GM21367 (cell line): Measurements from ENCODE around the gene MYL10.

Experiments
- ATAC-seq: cut with Tn5 transposase; IDR thresholded peaks from one replicate; pipeline ENCODE4 v1.9.1; 2021; ENCODE audit not compliant: unreplicated experiment

Gene MYL10

DNA sequence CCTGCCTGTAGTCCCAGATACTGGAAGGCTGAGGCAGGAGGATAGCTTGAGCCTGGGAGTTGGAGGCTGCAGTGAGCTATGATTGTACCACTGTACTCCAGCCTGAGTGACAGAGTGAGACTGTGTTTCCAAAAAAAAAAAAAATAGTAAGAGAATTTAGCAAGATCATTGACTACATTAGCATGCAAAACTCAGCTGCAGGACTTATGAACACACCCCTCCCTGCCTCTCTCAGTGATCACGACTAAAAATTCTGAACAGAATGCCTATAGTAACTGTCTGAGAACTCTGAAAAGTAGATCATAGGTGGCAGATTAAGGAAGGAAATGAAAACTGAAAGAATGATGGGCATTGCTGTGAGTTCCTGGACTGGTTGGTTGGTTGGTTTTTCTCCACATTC, 50.5 kb downstream of the MYL10 start:
- no peak for ATAC-seq

DNA sequence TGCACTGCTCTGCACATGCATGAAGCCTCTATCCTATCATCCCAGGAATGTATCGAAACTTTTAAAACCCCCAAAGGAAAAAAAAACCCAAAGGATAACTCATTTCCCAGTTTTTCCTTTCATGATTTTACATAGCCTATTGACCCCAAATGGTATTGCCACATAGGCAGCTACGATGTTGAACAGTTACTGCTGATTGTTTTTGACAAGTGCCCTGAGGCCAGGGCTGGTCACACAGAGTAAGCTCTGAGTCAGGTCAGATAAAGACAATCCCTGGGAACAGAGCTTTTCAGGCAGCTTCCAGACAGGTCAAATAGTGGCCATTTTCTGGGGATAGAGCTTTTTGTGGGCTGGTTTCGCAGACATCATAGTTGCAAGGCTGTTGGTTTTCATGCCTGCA, 52.1 kb downstream of the MYL10 start:
- no peak for ATAC-seq

DNA sequence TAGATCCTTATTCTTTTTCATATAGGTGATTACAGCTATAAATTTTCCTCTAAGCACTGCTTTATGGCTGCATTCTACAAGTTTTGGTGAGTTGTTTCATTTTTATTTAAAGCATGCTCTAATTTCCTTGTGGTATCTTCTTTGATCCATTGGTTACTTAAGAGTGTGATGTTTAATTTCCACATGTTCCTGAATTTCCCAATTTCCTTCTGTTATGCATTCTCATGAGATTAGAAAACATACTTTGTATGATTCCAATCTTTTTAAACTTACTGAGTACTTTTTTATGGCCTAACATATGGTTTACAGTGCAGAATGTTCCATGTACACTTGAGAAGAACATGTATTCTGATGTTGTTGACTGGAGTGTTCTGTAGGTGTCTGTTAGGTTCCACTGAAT, 53.4 kb downstream of the MYL10 start:
- ATAC-seq: no peak

DNA sequence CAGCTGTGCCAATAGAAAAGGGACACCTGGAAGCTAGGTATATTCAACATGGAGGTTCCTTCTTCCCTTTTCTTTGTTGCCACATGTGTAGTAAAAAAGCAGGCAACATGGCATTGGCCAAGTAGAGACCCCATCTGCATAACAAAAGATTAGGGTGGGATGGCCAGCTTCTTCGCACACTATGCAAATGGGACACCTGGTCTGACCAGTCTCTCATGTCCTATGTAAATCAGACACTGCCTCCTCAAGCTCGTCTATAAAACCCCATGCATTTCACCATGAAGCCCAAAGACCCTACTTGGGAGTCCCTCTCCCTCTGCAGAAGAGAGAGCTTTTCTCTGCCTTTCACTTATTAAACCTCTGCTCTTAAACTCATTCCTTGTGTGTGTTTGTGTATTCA, 53.9 kb downstream of the MYL10 start:
- ATAC-seq: no peak

DNA sequence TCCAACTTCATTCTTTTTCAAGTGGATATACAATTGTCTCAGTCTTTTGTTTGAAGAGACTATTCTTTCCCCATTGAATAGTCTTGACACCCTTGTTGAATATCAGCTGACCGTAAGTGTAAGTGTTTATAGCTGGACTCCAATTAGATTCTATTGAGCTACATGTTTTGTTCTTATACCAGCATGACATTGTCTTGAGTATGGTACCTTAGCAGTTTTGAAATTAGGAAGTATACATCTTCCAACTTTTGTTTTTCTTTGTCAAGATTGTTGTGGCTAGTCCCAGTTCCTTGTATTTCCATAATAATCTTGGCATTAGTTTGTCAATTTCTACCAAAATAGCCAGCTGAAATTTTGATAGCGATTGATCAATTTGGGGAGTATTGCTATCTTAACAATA, 56.9 kb downstream of the MYL10 start:
- ATAC-seq: no peak

DNA sequence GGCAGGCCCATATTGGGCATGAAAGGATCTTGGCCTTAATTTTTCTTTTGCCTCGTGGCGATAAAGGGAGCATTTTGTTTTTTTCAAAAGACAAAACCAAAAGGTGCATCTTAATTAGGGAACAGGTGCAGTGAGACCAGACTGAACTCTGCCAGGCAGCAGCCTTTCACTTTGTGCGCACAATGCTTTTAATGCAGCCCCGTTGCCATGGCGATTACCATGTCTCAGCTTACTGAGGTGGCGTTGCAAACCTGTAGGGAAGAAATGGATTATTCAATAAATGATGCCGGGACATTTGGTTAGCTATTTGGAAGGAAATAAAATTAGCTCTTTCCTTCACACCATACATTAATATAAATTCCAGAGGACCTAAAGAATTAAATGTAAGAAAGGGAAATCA, 61.9 kb downstream of the MYL10 start:
- ATAC-seq: no peak

DNA sequence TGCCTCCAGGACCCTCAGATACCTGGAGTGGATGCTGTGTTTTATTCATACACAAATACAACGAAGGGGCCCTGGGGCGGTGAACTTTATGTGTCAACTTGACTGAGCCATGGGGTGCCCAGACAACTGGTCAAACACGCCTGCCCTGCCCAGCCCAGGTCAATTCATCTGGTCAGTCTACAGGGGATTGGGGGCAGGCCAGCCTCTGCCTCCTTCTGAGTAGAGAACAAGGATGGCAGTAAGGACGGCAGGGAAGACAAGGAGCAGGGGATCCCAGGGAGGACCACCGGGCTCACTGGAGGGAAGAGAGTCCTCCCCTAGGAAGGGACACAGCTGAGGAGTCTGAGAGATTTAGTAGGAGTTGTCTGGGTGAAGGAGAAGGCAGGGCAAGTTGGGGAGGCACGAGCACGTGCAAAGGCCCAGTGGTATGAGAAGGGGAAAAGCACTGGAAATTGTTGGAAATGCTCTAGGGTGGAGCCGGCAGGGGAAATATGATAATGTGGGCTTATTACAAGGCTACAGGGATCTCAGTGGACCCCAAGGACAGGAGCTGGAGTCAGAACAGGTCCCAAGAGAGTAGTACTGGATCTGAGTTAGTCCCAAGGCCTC, 63.4 kb downstream of the MYL10 start:
- no peak for ATAC-seq

DNA sequence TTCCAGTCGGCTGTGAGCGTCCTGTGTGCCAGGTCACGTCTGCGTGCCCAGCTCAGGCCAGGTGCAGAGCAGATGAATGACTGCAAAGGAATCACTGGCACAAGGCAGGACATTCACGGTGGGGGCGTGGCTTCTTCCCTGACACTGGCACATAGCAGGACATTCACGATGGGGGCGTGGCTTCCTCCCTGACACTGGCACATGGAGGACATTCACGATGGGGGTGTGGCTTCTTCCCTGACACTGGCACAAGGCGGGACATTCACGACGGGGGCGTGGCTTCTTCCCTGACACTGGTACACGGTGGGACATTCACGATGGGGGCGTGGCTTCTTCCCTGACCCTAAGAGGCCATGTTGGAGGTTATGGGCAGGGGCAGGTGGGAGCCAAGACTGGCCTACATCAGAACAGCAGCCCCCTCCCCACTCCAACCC, 64.3 kb downstream of the MYL10 start:
- no peak for ATAC-seq

DNA sequence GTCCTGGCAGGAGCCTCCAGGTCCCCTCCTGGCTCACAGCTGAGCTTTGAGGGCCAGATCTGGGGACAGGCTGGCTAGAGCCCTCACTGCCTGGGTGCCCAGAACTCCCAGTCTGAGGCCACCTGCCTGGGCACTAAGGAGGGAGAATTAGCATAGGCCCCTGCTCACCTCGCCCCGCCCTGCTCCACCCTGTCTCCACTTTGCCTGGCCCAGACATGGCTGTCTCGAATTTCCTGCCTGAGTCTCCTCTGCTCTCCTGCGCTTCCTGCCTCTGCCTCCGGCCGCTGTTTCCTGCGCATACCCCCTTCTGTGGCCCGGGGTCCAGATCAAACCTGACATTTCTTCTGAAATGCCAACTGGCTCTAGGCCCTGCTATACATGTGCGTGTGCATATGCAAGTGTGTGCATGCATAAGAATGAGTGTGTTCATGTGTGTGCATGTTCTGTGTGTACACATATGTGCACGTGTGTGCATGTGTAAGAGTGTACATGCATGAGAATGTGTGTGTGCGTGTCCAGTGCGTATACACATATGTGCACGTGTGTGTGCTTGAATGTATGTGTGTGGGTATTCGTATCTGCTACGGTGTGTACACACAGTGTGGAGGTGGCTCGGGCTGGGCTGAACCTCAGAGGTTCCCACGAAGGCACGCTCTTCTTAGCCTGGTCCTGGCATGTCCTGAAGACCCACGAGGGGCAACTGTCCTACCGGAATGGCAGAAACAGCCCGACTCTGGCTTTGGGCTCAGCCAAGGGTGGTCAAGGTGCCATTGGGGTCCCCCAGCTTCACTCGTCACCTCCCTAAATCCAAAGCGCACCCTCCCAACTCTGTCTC, 64.9 kb downstream of the MYL10 start:
- no peak for ATAC-seq
